Ectodermal cell (in vitro differentiated cells): Measurements from ENCODE around the gene ENTREP3. TPM values are rescaled to one million over a fixed set of nuclear protein-coding genes. Genes with fewer than 3 reads are reported as not detected.
A peak's percentile ranks its signal among the peaks of the same experiment; 100 is the strongest.

Experiments
- H3K27ac ChIP-seq: 2 replicates; pipeline ENCODE4 v1.7.0; 2013; ENCODE audit warnings: mild to moderate bottlenecking, low read depth, low read length; ENCODE audit not compliant: insufficient read depth, poor library complexity, severe bottlenecking
- H3K27me3 ChIP-seq: 2 replicates; pipeline ENCODE4 v1.7.0; 2013; ENCODE audit warnings: mild to moderate bottlenecking, low read length; ENCODE audit not compliant: insufficient read depth, control insufficient read depth, poor library complexity, severe bottlenecking
- H3K36me3 ChIP-seq: one replicate; pipeline ENCODE4 v1.7.0; 2013; ENCODE audit warnings: low read length; ENCODE audit not compliant: control insufficient read depth, insufficient read depth
- H3K4me1 ChIP-seq: one replicate; pipeline ENCODE4 v1.7.0; 2013; ENCODE audit warnings: low read length; ENCODE audit not compliant: control insufficient read depth, insufficient read depth
- H3K4me3 ChIP-seq: 2 replicates; pipeline ENCODE4 v1.7.0; 2013; ENCODE audit warnings: low read depth, low read length, control low read depth; ENCODE audit not compliant: insufficient read depth
- H3K9me3 ChIP-seq: 2 replicates; pipeline ENCODE4 v1.7.0; 2013; ENCODE audit warnings: mild to moderate bottlenecking, low read length, moderate library complexity; ENCODE audit not compliant: control insufficient read depth
- WGBS, 2 experiments: methylation state at CpG; one replicate each; pipeline ENCODE4 v1.1.7; 2013; ENCODE audit warnings: missing lambda C conversion rate in 2 of 2; 5-methylcytosine and 5-hydroxymethylcytosine counted together
- polyA plus RNA-seq, 4 experiments: library from polyadenylated mRNA; stranded (reverse); fragments of 50-300 nt; gene quantifications; one replicate each; pipeline ENCODE4 v1.2.3, GENCODE V29; 2013

ENTREP3 gene, protein sequence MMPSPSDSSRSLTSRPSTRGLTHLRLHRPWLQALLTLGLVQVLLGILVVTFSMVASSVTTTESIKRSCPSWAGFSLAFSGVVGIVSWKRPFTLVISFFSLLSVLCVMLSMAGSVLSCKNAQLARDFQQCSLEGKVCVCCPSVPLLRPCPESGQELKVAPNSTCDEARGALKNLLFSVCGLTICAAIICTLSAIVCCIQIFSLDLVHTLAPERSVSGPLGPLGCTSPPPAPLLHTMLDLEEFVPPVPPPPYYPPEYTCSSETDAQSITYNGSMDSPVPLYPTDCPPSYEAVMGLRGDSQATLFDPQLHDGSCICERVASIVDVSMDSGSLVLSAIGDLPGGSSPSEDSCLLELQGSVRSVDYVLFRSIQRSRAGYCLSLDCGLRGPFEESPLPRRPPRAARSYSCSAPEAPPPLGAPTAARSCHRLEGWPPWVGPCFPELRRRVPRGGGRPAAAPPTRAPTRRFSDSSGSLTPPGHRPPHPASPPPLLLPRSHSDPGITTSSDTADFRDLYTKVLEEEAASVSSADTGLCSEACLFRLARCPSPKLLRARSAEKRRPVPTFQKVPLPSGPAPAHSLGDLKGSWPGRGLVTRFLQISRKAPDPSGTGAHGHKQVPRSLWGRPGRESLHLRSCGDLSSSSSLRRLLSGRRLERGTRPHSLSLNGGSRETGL
- 74.1 TPM for polyA plus RNA-seq (2013, experiment 1 of 4)
- polyA plus RNA-seq (2013, experiment 2 of 4) = 65.2 TPM
- polyA plus RNA-seq (2013, experiment 3 of 4) = 54.0 TPM
- 57.0 TPM for polyA plus RNA-seq (2013, experiment 4 of 4)

DNA sequence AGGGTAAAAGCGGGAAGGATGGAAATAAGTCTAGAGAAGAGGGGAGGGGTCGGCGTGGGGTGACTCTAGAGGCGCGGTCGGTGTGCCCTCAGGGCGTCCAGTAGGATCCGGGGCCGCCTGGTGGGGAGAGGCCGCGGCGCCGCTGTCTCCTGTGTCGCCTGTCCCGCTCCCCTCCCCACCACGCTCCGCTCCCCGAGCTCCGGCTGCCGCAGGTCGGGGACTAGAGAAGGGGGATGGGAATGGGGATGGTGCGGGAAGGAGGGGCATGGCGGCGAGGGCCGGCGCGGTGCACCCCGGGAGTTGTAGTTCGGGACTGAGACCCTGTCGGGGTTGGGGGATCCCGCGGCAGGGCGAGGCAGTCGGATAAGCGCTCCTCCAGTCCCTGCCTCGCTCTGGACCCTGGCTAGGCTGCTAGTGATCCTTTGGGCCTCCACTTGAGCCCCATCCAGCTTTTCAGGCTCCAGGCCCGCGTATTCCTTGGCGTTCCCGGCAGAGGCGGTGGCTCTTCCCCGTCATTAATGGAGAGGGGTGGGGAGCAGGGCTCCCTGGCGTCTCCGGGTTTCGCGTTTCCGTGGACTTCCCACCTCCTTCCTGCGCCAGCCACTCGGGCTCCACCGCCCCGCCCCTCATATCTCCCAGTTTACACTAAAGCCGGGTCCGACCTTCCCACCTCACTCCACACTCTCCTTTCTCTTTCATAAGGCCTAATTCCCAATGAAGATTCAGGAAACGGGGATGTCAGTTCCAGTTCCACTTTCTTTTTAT is at the start of gene ENTREP3:
ENTREP3 (minus strand) TSS at position 241 of the 765 bp plus-strand sequence. CDS start 606 bp downstream, outside the sequence.
- H3K27ac ChIP-seq = no peak within 1 kb of the TSS
- peaks cover 23% of the 10 kb centered on the region for H3K4me1 ChIP-seq
- WGBS, 2 experiments = 4% methylated on average over 54 of the region's 54 CpGs
- no peaks in the 10 kb centered on the region for H3K27me3 ChIP-seq
- H3K4me3 ChIP-seq = peak within 1 kb of the TSS; percentile 72
- H3K9me3 ChIP-seq = no peaks in the 10 kb centered on the region
- peaks cover 9% of the 10 kb centered on the region for H3K36me3 ChIP-seq

DNA sequence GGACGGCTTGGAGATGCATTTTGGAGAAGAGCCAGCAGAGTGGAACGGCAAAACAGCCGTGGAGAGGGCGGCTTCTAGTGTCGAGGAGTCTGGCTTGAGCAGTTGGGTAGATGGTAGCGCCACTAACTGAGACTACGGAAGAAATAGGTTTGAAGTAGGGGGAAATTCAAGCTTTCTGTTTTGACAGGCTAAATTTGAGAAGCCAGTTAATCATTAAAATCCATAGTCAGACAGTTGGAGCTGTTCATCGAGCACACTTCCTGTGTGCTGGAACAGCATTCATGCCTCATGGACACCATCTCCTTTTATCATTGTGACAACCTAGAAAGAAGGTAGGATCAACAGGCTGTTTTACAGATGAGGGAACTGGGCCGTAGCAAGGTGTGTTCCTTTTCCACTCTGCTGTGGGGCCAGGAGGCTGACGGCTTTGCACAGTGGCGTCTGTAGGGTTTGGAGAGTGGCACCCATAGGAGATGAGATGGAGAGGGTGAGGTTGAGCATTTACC is 49.3 kb upstream of the ENTREP3 start:
- no peak overlapping the region for H3K27ac ChIP-seq
- H3K9me3 ChIP-seq = no peaks in the 10 kb centered on the region
- no peaks in the 10 kb centered on the region for H3K27me3 ChIP-seq
- no peak overlapping the region for H3K4me3 ChIP-seq
- peaks cover under 1% of the 10 kb centered on the region for H3K4me1 ChIP-seq
- 95 to 96% methylated on average over 11 of the region's 11 CpGs for WGBS, 2 experiments
- no peaks in the 10 kb centered on the region for H3K36me3 ChIP-seq

GRCh38 chr1:155301342-155301841 is 46.1 kb upstream of the ENTREP3 start, which contains the start of gene PKLR:
Gene PKLR (minus strand): TSS chr1:155301438. CDS start chr1:155301395, 43 bp downstream.
- Histone ChIP-seq H3K27ac (no peak within 1 kb of the TSS), H3K9me3 (no peaks in the 10 kb centered on the region), H3K4me3 (no peak within 1 kb of the TSS), H3K4me1 (no peaks in the 10 kb centered on the region), H3K27me3 (peaks cover 9% of the 10 kb centered on the region), H3K36me3 (no peaks in the 10 kb centered on the region)
- 91 to 92% methylated on average over 5 of the region's 5 CpGs for WGBS, 2 experiments

DNA sequence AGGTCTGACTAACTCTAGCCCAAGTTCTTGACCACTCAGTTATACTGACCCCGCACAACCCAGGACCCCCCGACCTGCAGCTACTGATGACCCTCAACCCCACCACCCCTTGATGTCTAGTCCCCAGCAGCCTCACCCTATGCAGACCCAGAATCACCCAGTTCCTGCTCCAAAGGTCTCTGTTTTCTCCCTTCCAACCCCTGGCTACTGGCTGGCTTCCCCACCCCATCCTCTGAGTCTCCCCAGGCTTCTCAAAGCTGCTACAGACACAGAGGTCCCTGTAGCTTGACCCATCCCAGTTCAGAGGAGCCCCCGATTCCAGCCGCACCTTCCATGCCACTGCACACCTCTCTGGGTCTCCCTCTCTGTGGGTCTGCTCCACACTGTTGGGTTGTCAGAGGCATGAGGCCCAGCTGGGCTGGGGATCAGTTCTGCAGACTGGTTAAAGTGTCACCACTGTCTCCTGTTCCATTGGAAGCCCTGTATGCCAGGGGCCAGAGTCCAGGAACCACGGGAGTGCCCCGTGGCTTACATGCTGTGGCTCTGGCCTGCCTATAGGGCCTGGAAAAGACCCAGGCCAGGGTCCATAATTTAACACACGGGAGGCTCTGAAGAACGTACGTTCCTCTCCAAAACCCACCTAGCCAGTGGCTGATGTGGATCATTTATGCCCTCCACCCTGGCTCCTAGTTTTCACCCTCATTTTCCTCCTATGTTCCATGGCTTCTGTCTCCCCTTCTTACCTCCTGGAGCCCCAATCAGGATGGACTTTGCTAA is 45.5 kb upstream of the ENTREP3 start:
- Histone ChIP-seq H3K36me3 (no peaks in the 10 kb centered on the region), H3K9me3 (no peaks in the 10 kb centered on the region), H3K4me1 (no peaks in the 10 kb centered on the region), H3K27me3 (peaks cover 16% of the 10 kb centered on the region), H3K4me3 (no peak overlapping the region), H3K27ac (no peak overlapping the region)
- WGBS, 2 experiments = 92 to 96% methylated on average over 9 of the region's 9 CpGs

GRCh38 chr1:155300024-155300423 is 44.7 kb upstream of the ENTREP3 start:
- Histone ChIP-seq H3K4me1 (no peaks in the 10 kb centered on the region), H3K9me3 (no peaks in the 10 kb centered on the region), H3K36me3 (no peaks in the 10 kb centered on the region), H3K4me3 (no peak overlapping the region), H3K27me3 (peaks cover 23% of the 10 kb centered on the region), H3K27ac (no peak overlapping the region)
- WGBS, 2 experiments = 92 to 95% methylated on average over 7 to 8 of the region's 8 CpGs

DNA sequence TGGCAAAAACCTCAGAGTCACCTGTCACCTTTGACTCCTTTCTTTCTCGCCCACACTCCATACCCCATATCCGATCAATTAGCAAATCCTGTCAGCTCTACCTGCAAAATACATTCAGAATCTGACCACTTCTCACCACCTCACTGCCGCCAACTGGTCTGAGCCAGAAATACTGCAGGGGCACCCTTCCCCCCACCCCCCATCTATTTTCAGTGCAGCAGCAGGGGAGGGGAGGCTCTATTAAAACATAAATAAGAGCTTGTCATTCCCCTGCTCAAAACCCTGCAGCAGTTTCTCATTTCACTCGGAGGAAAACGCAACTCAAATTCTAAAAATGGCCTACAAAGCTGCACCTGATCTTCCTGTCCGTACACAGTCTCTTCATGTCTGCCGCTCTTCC is 42.1 kb upstream of the ENTREP3 start:
- Histone ChIP-seq H3K4me1 (no peaks in the 10 kb centered on the region), H3K27ac (no peak overlapping the region), H3K9me3 (no peaks in the 10 kb centered on the region), H3K27me3 (peaks cover 48% of the 10 kb centered on the region), H3K36me3 (no peaks in the 10 kb centered on the region), H3K4me3 (no peak overlapping the region)
- WGBS, 2 experiments = 81 to 84% methylated on average over 7 of the region's 7 CpGs

- Histone ChIP-seq H3K4me1 (no peaks in the 10 kb centered on the region), H3K27ac (no peak overlapping the region), H3K27me3 (peaks cover 48% of the 10 kb centered on the region), H3K4me3 (no peak overlapping the region), H3K9me3 (no peaks in the 10 kb centered on the region), H3K36me3 (no peaks in the 10 kb centered on the region)
- 89 to 93% methylated on average over 3 of the region's 3 CpGs for WGBS, 2 experiments
Observed at GRCh38 chr1:155296661-155297060, 41.4 kb upstream of the ENTREP3 start.

DNA sequence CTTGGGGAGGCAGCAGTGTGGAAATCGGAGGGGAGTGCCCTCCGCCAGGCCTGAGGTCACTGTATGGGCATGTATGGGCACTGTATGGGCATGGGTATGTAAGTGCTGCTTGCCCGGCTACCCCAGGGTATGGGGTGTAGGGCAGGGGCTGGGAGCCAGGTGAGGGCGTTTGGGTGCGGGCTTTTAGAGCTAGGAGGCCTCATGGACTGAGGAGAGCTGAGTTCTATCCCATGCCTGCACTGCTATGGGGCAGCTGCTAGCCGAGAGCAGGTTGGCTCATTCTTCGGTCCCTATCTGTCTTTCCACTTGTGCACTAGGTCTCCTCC is 40.6 kb upstream of the ENTREP3 start:
- Histone ChIP-seq H3K4me3 (no peak overlapping the region), H3K36me3 (no peaks in the 10 kb centered on the region), H3K4me1 (no peaks in the 10 kb centered on the region), H3K27ac (no peak overlapping the region), H3K9me3 (no peaks in the 10 kb centered on the region), H3K27me3 (peaks cover 48% of the 10 kb centered on the region)
- 83 to 87% methylated on average over 7 of the region's 7 CpGs for WGBS, 2 experiments

DNA sequence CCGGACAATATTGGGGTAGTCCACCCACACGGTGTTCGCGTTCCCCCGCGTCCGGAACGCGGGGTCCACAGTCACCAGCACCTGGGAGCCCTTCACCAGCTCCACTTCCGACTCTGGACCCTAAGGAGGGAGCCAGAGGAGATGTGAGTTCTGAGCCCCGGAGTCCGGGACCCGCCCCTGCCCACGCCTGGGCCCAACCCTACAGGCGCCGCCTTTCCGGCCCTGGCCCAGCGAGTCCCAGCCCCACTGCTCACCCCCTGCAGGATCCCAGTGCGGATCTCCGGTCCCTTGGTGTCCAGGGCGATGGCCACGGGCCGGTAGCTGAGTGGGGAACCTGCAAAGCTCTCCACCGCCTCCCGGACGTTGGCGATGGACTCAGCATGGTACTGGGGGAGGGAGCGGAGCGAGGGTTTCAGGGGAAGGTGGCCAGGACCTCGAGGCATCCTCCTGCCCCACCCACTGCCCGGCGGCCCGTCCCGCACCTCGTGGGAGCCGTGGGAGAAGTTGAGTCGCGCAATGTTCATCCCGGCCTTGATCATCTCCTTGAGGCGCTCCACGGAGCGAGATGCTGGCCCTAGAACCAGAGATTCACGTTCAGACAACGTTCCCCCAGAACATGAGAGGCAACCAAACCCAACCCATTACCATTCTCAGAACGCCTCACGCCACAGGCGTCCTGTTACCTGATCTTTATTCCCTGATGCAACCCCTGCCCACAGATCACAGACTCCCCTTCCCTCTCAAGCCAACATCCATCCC is 40.1 kb upstream of the ENTREP3 start:
- Histone ChIP-seq H3K4me1 (no peaks in the 10 kb centered on the region), H3K27ac (no peak overlapping the region), H3K9me3 (no peaks in the 10 kb centered on the region), H3K36me3 (no peaks in the 10 kb centered on the region), H3K27me3 (peaks cover 48% of the 10 kb centered on the region), H3K4me3 (peak overlapping the region; percentile 40)
- 8 to 10% methylated on average over 47 of the region's 47 CpGs for WGBS, 2 experiments
